Measurements from ENCODE around the gene TLN1. TPM values are rescaled to one million over a fixed set of nuclear protein-coding genes. Genes with fewer than 3 reads are reported as not detected.

Gene TLN1
- total RNA-seq, 4 donors from 2014 or later = 934 to 1,435 (median 1,196) TPM

DNA sequence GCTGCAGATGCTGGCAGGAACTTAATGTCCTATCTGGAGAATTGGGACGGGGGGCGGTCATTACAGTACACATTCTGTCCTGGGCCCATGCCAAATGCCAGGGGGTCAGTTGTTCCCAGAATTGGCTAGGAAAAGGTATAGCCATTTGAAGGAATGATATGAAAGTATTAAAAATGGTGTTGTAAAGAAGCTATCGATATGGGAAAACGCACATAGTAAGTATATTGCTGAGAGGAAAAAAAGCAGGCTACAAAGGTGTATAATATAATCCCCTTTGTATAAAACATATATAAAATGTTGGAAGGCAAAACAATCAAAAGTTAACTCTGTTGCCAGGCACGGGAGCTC, 66.5 kb downstream of the TLN1 start:
- H3K27me3 ChIP-seq = no peaks in the 10 kb centered on the region
- peaks cover 0 to 12% (median 3%) of the 10 kb centered on the region in 4 donors for H3K36me3 ChIP-seq
- H3K27ac ChIP-seq (replicated peaks in 1 of 4) = peak overlapping the region; percentile 95 to 99 (median 98)
- no peak for DNase-seq (ENCODE audit: extremely low spot score)
- no peak for TF ChIP-seq POLR2A (IDR thresholded peaks at IDR 0.05; ENCODE audit: low read depth)
- no peak for TF ChIP-seq POLR2AphosphoS5 (IDR thresholded peaks at IDR 0.05)
- TF ChIP-seq EP300 (IDR thresholded peaks at IDR 0.05) = no peak
- TF ChIP-seq, protein P1, sequence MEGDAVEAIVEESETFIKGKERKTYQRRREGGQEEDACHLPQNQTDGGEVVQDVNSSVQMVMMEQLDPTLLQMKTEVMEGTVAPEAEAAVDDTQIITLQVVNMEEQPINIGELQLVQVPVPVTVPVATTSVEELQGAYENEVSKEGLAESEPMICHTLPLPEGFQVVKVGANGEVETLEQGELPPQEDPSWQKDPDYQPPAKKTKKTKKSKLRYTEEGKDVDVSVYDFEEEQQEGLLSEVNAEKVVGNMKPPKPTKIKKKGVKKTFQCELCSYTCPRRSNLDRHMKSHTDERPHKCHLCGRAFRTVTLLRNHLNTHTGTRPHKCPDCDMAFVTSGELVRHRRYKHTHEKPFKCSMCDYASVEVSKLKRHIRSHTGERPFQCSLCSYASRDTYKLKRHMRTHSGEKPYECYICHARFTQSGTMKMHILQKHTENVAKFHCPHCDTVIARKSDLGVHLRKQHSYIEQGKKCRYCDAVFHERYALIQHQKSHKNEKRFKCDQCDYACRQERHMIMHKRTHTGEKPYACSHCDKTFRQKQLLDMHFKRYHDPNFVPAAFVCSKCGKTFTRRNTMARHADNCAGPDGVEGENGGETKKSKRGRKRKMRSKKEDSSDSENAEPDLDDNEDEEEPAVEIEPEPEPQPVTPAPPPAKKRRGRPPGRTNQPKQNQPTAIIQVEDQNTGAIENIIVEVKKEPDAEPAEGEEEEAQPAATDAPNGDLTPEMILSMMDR (IDR thresholded peaks at IDR 0.05) = no peak
- H3K4me3 ChIP-seq = peak overlapping the region; percentile 48 to 70 (median 56)
- no peaks in the 10 kb centered on the region for H3K9me3 ChIP-seq
- intact Hi-C loops (cut with DNase I) = no loop called here
- H3K4me1 ChIP-seq = peaks cover 36 to 61% (median 60%) of the 10 kb centered on the region in 4 donors
- WGBS = 27% methylated on average over 5 of the region's 5 CpGs

DNA sequence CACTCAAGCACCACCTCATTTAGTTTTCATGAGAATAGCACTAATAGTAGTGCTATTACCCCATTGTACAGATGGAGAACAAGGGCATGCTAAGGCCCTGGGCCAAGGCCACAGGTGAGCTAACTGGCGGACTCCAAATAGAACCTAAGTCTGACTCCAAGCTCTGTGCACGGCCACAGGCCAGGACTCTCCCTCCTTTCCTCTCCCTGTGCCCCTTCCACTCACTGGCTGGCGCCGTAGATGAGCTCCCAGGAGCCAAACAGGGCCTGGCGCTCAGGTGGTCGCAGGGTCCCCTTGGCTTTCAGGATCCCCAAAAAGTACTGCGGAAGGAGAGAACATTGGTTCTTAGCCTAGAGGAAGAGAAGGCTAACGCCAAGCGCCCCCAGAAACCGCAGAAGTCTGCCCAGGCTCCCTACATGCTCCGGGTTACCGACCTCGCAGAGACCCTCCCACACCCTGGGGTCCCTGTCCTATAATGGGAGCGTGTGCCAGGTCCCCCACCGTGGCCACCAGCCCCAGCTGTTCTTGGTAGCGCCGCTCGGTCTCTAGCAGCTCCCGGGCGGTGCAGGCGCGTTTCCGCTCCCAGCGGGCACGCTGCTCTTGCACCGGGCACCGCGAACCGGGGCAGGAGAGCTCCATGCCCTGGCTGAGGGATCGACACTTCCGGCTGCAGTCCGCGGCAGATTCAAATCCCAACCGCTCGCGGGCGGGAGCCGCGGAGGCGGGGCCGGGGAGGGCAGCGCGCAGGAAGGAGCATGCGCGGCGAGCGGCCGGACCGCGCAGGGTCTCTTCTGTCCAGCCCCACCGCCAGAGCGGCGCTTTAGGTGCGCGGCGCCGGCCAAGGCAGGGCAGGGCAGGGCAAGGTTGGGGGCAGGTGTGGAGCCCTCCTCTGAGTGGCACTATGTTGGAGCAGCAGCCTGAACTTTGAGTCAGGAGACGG, 67.2 kb downstream of the TLN1 start, which contains the start of gene ARHGEF39:
ARHGEF39 (minus strand) TSS at position 665 of the 940 bp plus-strand sequence; CDS start at position 639, 26 bp downstream.
- H3K27me3 ChIP-seq = no peaks in the 10 kb centered on the region
- no peaks in the 10 kb centered on the region for H3K9me3 ChIP-seq
- H3K4me1 ChIP-seq = peaks cover 43 to 67% (median 66%) of the 10 kb centered on the region in 4 donors
- WGBS = 21% methylated on average over 18 of the region's 58 CpGs
- H3K36me3 ChIP-seq = peaks cover 0 to 19% (median 9%) of the 10 kb centered on the region in 4 donors
- intact Hi-C loops (cut with DNase I) = no loop called here
- no peak for DNase-seq (ENCODE audit: extremely low spot score)
- TF ChIP-seq POLR2A (IDR thresholded peaks at IDR 0.05; ENCODE audit: low read depth) (no peak), POLR2AphosphoS5 (IDR thresholded peaks at IDR 0.05) (peak in 1 of 2 donors; percentile 87)
- TF ChIP-seq, protein P1 (IDR thresholded peaks at IDR 0.05) = peak in 1 of 3 experiments; percentile 22
- peak within 1 kb of the TSS; percentile 95 to 99 (median 98) for H3K27ac ChIP-seq (replicated peaks in 1 of 4)
- H3K4me3 ChIP-seq = peak within 1 kb of the TSS; percentile 48 to 70 (median 56)

DNA sequence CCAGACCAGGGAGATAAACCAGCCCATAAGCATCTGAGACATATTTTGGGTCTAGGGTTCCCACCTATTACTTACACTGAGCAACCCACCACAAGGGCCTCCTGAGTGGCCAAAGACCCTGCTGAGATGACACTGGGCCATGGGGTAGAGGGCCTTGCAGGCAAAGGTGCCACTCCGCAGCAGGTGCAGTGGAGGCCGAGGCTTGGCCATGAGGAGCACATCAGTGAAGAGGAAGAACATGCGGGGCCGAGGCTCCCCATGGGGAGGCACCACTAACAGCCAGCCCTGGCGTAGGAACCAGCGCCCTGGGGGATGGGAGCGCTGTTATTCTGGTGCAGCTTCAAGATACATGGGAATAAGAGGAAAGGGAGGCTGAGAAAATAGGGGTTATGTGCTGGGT, 69.6 kb downstream of the TLN1 start:
- TF ChIP-seq POLR2AphosphoS5 (IDR thresholded peaks at IDR 0.05) (no peak), EP300 (IDR thresholded peaks at IDR 0.05) (no peak), POLR2A (IDR thresholded peaks at IDR 0.05; ENCODE audit: low read depth) (no peak)
- TF ChIP-seq, protein P1 (IDR thresholded peaks at IDR 0.05) = no peak
- intact Hi-C loops (cut with DNase I) = no loop called here
- 75% methylated on average over 7 of the region's 7 CpGs for WGBS
- Histone ChIP-seq H3K27me3 (no peaks in the 10 kb centered on the region), H3K27ac (replicated peaks in 1 of 4) (peak overlapping the region; percentile 95 to 99 (median 98)), H3K9me3 (no peaks in the 10 kb centered on the region), H3K4me3 (no peak overlapping the region), H3K4me1 (peaks cover 52 to 79% (median 78%) of the 10 kb centered on the region in 4 donors), H3K36me3 (peaks cover 0 to 20% (median 9%) of the 10 kb centered on the region in 4 donors)
- DNase-seq (ENCODE audit: extremely low spot score) = no peak

- Histone ChIP-seq H3K4me1 (peaks cover 58 to 85% (median 84%) of the 10 kb centered on the region in 4 donors), H3K27me3 (no peaks in the 10 kb centered on the region), H3K9me3 (no peaks in the 10 kb centered on the region), H3K27ac (replicated peaks in 1 of 4) (peak overlapping the region; percentile 95 to 99 (median 98)), H3K4me3 (peak overlapping the region in 1 of 4 donors; percentile 20), H3K36me3 (peaks cover 0 to 20% (median 9%) of the 10 kb centered on the region in 4 donors)
- WGBS = 61% methylated on average over 2 of the region's 3 CpGs
- intact Hi-C loops (cut with DNase I) = no loop called here
- DNase-seq (ENCODE audit: extremely low spot score) = no peak
- TF ChIP-seq EP300 (IDR thresholded peaks at IDR 0.05) (no peak), POLR2A (IDR thresholded peaks at IDR 0.05; ENCODE audit: low read depth) (no peak), POLR2AphosphoS5 (IDR thresholded peaks at IDR 0.05) (peak in 1 of 2 donors; percentile 37)
- TF ChIP-seq, protein P1 (IDR thresholded peaks at IDR 0.05) = no peak
These were observed 70.1 kb downstream of the TLN1 start for GRCh38 chr9:35661756-35662350.

Data from esophagus muscularis mucosa (tissue), 4 donors.